Daoy (cell line): ENCODE data around the gene SMARCA1. TPM values are rescaled to one million over a fixed set of nuclear protein-coding genes. Genes with fewer than 3 reads are reported as not detected.

ENCODE experiments used
- DNase-seq: peaks from one replicate; pipeline ENCODE4 v3.0.0-alpha.2; 2015; ENCODE audit warnings: low read depth
- total RNA-seq: library from RNA; depleted of rRNA; stranded (reverse); fragments of >200 nt; shearing (Covaris generic); gene quantifications from 2 replicates; pipeline ENCODE4 v1.2.3, GENCODE V29; 2014

The SMARCA1 gene
- total RNA-seq, 1 experiment from 2014 or later, result 25.1 TPM

- no peak for DNase-seq
These were observed 7.8 kb upstream of the SMARCA1 start for GRCh38 chrX:129531132-129531531.

DNA sequence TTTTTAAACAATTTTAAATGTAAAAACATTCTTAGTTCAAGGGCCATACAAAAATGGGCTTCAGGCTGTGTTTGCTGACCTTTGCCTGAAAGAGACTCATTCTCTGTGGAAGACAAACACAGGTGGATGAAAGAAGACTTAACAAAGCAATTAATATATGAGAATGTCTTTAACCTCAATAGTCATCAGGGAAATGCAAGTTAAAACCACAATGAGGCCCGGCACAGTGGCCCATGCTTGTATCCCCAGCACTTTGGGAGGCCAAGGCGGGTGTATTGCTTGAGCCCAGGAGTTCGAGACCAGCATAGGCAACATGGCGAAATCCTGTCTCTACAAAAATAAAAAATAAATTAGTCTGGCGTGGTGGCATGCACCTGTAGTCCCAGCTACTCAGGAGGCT is 7.1 kb upstream of the SMARCA1 start:
- no peak for DNase-seq

- no peak for DNase-seq
These were observed 6.5 kb upstream of the SMARCA1 start for GRCh38 chrX:129529685-129530281.

GRCh38 chrX:129525896-129526295 is 2.6 kb upstream of the SMARCA1 start:
- no peak for DNase-seq

GRCh38 chrX:129525162-129525561 is 1.9 kb upstream of the SMARCA1 start:
- no peak for DNase-seq

- DNase-seq, result no peak
These were observed 1.1 kb upstream of the SMARCA1 start for GRCh38 chrX:129524250-129524850.

DNA sequence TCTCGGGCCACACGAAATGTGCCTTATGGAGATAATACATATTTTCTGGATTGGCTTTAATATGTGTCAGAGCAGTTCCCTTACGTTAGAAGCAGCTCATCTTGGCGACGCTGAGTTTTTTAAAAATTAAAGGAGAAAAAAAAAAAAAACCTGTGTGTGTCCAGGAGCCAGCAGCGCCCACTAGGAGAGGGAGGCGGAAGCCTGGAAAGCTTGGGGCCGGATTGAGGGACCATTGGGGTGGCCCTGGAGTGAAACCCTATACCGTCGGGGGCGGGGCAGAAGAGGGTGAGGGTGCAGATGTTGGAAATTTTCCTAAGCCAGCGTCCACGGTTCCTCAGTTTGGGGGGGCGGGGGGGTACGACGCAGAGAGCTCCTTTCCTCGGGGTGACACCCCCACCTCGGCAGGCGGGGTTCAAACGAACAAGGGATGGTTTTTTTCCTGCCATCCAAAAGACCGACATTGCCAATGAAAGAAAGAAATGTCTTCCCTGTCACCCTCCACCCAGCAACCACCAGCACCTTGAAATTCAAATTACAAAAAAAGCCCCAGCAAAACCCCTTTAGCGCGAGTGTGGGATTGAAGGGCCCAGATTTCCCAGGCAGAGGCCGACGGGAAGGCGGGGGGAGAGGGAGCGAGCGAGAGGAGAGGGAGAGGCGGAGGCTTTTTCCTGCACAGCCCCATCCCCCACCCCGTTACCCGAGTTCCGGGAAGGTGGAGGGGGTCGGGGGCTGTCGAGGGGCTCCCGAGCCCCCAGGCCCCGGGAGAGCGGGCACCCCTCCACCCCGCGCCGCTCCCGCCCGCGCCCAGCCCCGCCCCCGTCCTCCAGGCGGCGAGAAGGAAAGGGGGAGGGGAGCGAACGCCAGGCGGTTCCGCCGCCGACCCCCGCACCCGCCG is 859 bp downstream of the SMARCA1 start:
- DNase-seq, result peak; percentile 69

DNA sequence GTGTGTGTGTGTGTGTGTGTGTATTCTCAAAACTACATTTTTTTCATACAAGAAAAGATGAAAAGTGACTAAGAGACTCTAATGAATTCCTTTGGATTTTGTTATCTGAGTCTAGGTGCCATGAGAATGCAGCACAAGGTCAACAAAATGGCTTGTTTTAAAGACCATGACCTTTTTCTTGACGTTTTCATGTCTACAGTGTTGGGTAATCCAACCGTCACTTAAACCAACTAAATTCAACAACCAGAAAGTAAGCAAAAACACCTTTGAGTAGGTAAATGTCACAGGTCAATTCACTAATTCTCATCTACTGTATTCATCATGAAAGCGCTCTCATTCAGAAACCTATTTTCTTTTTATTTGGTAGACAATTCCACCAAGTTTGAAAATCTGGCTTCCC is 3.1 kb downstream of the SMARCA1 start:
- DNase-seq, result no peak

DNA sequence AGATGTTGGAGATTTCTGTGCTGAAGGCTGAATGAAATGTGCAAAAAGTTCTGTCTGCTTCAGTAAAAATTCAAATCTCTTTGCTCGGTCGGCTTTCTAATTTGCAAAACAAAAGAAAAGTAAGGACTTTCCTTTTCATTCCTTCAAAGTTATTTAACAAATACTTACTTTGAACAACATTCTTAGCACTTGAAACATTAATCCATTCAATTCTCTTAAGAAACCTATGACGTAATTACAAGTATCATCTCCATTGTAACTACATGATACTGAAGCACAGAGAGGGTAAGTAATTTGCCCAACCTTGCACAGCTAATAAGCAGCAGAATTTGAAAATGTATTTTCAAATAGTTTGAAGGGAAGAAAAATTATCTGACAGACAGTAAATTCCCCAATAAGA is 6.9 kb downstream of the SMARCA1 start:
- DNase-seq, result no peak

DNA sequence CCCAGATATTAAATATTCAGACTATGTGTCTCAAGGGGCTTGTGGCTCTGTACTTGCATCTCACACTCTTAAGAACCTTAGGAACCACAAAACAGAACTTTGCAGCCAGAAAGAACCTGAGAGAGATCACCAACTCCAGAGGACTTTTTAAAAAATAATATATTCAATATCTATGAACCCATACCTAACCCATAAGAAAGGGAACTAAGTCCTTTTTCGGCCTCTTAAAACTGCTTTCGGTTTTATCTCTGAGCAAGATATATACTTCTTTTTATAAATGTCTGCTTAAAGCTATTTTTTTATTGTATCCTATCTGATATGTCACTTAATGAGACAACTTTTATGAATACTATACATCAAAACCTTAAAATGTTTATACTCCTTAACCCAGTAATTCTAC is 10.9 kb downstream of the SMARCA1 start:
- DNase-seq, result no peak

DNA sequence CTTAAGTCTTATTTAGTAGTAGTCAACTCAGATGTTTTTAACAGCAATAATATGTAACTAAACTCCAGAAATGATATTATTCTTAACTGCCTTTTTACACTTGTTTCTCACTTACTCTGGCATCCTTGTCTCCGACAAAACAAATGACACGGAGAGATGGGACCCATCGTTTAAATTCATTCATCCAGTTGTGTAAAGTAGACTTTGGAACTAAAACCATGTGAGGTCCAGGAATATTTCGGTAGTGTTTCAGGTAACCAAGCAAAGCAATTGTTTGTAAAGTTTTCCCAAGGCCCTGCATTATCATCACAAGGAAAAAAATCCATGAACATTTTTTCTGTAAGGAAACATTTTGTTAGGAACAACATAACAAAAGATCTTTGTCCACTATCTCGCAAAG is 11.6 kb downstream of the SMARCA1 start:
- no peak for DNase-seq

DNA sequence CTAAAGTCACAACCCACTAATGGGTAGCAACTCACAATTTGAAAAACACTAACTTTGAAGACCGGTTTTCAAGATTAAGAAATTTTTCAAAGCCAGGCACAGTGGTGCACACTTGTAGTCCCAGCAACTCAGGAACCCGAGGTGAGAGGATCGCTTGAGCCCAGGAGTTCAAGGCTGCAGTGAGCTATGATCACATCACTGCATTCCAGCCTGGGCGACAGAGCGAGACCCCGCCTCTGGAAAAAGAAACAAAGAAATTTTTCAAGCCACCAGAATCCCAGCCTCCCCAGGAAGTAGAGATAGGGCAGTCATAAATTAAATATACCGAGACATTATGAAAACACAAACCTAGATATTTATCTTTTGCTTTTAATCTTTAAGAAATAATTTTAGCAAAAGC is 13.0 kb downstream of the SMARCA1 start:
- no peak for DNase-seq

DNA sequence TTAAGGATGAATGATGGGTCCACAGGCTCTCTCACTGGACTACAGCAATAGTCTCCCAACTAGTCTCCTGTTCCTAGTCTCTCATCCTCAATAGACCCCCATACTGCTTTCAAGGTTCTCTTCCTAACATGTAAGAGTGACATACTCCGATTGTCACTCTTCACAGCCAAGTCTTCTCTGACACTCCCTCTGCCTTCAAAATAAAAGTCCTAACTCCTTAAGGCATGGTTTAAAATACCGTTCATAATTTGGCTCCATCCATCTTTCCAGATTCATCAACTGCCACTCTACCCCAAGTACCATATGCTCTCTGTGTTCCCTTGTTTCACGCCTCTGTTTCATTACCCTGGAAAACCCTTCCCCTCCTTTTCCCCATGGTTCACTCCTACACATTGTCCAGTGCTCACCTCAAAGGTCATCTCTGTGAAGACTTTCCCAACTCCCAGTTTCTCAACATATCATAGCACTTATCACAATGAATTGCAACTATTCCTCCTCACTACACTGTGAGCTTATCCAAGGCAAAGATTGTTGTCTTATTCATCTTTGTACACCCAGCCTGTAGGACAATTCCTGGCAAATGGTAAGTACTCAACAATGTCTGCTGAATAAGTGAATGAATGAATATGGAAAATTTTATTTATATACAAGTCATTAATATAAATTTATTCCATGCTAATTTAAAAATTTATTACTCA is 26.0 kb downstream of the SMARCA1 start:
- DNase-seq, result no peak

DNA sequence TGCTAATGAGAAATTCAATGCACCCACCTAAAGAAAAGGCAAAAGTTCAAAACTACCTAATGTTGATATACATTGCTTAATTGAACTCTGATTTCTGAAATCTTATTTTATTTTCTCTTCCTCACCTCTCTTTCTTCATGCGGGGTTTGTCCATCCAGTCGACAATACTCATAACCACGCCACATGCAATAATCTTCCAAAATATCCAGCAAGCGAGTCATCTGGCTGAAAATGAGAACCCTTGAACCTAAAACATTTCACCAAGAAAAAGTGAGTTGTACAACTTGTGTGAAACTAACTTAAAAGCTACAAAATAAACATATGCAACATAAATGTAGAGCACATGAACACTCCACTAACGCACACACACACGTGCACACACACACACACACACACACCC is 26.7 kb downstream of the SMARCA1 start:
- DNase-seq, result no peak

- DNase-seq, result no peak
These were observed 27.4 kb downstream of the SMARCA1 start for GRCh38 chrX:129495900-129496299.

- no peak for DNase-seq
These were observed 28.4 kb downstream of the SMARCA1 start for GRCh38 chrX:129494887-129495286.

DNA sequence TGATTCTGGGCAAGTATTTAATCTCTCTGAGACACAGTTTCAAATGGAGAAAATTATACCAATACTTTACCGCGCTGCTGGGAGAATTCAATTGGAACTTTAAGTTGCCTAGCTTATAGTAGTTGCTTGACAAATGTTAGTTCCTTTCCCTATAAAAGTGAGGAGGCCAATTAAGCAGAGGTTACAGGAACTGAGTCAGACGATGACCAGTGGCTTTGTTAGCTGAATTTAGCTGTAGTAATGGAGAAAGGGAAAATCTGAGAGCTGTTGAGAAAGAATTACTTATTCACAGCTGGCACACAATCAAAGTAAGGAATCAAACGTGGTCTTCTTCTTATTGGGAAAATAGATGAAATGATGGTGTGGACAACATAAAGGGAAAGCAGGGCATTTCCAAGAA is 29.6 kb downstream of the SMARCA1 start:
- peak; percentile 11 for DNase-seq

DNA sequence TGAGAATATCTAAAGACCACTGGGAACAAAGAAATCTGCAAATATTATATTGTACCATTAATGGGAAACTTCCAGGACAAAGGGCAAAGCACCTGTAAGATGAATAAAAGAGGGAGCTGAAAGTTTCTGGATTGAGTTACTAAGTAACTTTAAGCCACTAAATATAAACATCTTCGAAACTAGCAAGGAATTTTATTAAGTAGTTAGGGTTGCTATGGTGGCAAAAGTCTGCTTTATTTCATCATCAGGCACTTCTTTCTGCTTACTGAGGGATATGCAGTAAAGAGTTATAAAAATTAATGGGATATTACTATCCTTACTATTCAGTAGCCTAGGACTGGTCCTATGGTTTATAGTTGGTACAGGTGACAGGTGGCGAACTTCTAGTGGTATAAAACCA is 33.0 kb downstream of the SMARCA1 start:
- no peak for DNase-seq

DNA sequence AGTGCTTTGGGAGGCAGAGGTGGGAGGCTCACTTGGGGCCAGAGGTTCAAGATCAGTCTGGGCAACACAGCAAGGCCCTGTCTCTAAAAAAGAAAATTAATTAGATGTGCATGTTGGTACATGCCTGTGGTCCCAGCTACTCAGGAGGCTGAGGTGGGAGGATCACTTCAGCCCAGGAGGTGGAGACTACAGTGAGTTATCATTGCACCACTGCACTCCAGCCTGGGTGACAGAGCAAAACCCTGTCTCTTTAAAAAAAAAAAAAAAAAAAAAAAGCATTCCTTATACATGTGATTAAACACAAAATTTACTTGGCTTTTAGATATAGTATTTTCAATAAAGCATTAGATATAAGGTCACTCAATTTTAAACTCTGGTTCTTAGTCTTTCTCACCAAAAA is 34.9 kb downstream of the SMARCA1 start:
- DNase-seq, result no peak

- no peak for DNase-seq
These were observed 42.4 kb downstream of the SMARCA1 start for GRCh38 chrX:129480889-129481288.

DNA sequence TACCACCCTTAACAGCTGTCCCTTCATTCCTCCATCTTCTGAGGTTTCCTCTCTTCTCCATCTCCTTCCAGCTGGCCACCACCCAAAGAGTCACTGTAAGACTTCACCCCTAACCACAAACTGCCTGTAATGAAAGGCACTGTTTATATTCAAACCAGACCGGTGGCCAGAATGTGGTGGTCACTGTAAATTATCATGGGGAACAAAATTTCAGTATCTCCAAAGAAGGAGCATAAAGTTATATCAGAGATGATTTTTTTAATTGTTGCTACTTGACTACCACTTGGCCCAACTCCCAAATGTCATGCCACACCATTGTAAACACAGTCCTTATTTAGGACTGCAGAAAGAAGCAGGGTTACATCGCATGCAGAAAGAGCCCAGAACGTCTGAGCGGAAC is 44.8 kb downstream of the SMARCA1 start:
- no peak for DNase-seq

DNA sequence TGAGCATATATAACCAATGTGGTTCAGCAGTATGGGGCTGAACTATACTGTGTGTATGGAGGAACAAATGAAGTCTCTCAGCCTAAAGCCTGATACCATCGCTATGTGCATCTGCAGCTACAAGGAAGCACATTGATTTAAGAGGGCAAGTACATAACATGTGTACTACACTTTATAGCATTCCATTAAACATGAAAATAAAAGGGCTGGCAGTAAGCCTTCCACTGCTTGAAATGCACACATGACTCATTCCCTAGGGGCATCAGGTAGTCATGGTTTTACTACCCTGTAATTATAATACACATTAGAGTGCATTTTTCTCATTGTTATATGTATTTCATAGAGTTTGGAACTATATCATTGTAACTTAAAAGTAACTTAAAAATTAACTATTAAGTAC is 51.2 kb downstream of the SMARCA1 start:
- DNase-seq, result peak; percentile 2
